GM13977 (cell line): ENCODE data around the gene C3orf70.

Experiments
- DNase-seq: peaks from one replicate; pipeline ENCODE4 v3.0.0; 2012; ENCODE audit warnings: low spot score
- CTCF ChIP-seq: IDR thresholded peaks from 2 replicates; pipeline ENCODE4 v1.5.1; 2012; ENCODE audit warnings: mild to moderate bottlenecking, control low read depth; ENCODE audit not compliant: insufficient read depth; ENCODE audit errors: extremely low read depth, missing control alignments
- in situ Hi-C: fragments of 300-500 bp; cut with MboI; formaldehyde crosslinking; loops from one replicate; pipeline ENCODE4 v1.12.0; 2022; ENCODE audit warnings: low sequenced_read_pairs, low pct_unique_long_range_greater_than_20kb, mixed read lengths, inconsistent platforms; ENCODE audit not compliant: unreplicated experiment

The C3orf70 gene

DNA sequence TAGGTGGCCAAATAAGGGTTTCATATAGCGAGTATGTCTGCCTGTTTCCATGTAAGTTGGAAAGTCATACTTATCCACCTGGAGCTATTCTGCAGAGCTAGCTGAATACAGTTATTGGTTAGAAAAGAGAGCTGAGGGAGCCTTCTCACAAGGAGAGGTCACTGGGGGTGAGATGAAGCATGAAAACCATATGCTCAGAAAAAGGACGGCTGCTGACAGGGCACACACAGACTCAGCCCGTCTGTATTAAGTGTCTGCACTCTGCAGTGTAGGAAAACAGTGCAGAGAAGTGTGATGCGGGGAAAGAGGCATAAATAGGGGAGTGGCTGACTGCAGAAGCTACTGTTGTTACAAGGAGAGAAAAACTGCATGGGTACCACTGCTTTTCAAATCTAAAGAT is 58.2 kb downstream of the C3orf70 start:
- in situ Hi-C loops: no loop called here
- no peak for TF ChIP-seq CTCF
- DNase-seq: no peak

- in situ Hi-C loops: no loop called here
- no peak for DNase-seq
- TF ChIP-seq CTCF: no peak
Measured at GRCh38 chr3:185093116-185093515, 59.7 kb downstream of the C3orf70 start.

- in situ Hi-C loops: no loop called here
- DNase-seq: no peak
- no peak for TF ChIP-seq CTCF
Measured at GRCh38 chr3:185090811-185091210, 62.0 kb downstream of the C3orf70 start.

- no peak for TF ChIP-seq CTCF
- no peak for DNase-seq
- in situ Hi-C loops: no loop called here
Measured at GRCh38 chr3:185089751-185090150, 63.1 kb downstream of the C3orf70 start.

DNA sequence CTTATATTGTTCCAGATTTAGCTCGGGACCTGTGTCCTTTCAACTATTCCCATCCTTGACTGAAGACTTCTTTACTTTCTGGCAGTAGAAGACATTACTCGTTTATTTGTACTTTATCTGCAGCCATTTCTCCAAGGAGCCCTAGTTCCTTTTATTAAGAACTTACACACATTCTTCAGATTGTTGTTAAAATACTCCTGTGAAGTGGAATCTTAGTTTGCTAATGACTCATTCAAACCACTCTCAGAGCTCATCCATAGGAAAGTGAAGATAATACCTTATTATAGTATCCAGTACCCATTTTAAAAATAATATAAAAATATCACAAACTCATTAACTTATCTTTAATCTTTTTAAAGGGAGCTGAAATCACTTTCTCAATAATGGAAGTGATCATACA is 63.5 kb downstream of the C3orf70 start:
- DNase-seq: no peak
- no peak for TF ChIP-seq CTCF
- in situ Hi-C loops: no loop called here

GRCh38 chr3:185087419-185087818 is 65.4 kb downstream of the C3orf70 start:
- in situ Hi-C loops: no loop called here
- TF ChIP-seq CTCF: no peak
- DNase-seq: no peak

GRCh38 chr3:185084901-185085300 is 68.0 kb downstream of the C3orf70 start:
- DNase-seq: no peak
- in situ Hi-C loops: no loop called here
- no peak for TF ChIP-seq CTCF
